Activated naive CD4-positive, alpha-beta T cell treated with anti-CD3 and anti-CD28 coated beads, Interleukin-2, amount 50 U/mL, for 16 hours (primary cell): ENCODE results near the gene OTUB2.
"Not testable (repeated sequence)": the region's sequence is repeated elsewhere in the genome, so short reads cannot be mapped to it uniquely, and the experiment has no call there.

Experiments
- DNase-seq: peaks from one replicate; pipeline ENCODE4 v3.0.0-alpha.2; 2020

Gene OTUB2

GRCh38 chr14:94059998-94060397, 33.9 kb downstream of the OTUB2 start:
- no peak for DNase-seq

GRCh38 chr14:94062344-94062940, 36.3 kb downstream of the OTUB2 start:
- no peak for DNase-seq

- no peak for DNase-seq
Measured at GRCh38 chr14:94066089-94066676, 40.0 kb downstream of the OTUB2 start.

GRCh38 chr14:94072076-94072475, 45.9 kb downstream of the OTUB2 start:
- DNase-seq, result not testable (repeated sequence)

DNA sequence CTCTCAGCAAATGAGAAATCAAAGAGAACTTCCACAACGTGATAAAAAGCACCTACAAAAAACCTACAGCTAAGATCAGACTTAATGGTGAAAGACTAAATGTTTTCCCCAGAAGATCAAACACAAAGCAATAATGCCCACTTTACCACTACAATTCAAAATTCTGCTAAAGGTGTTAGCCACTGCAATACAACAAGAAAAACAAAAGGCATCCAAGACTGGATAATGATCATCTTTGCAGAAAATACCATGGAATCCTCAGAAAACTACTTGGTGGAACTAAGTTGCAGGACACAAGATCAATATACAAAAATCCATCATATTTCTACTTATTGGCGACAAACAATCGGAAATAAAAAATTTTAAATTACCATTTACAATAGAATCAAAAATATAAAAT, 48.4 kb downstream of the OTUB2 start:
- DNase-seq, result no peak

GRCh38 chr14:94075008-94075407, 48.9 kb downstream of the OTUB2 start:
- no peak for DNase-seq

DNA sequence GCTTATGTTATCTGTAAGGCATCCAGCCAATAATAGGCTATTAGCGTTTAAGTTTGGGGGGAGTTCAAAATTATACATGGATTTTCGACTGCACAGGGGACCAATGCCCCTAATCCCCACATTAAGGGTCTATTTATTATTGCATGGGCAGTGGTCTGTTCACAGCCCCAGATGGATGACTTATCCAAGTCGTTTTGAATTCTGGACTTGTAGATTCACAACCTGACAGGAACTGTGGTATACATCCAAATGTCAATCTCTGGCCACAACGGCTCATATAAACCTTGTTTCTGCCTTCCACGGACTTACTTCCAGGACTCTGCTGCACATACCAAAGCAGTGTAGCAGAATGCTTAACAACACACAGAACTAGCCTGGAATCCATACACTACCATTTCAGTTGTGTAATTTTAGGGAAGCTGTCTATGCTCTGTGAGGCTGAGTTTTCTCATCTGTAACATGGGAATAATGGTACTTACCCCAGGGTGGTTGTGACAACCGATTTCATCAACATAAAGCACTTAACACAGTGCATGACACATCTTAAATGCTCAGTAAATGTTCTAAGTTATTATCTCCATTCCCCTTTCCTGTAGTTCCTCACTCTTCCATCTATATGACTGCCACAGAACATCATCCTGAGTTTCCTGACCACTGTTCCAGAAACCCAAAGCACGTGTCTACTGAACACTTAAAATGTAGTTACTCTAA, 51.1 kb downstream of the OTUB2 start:
- no peak for DNase-seq

DNA sequence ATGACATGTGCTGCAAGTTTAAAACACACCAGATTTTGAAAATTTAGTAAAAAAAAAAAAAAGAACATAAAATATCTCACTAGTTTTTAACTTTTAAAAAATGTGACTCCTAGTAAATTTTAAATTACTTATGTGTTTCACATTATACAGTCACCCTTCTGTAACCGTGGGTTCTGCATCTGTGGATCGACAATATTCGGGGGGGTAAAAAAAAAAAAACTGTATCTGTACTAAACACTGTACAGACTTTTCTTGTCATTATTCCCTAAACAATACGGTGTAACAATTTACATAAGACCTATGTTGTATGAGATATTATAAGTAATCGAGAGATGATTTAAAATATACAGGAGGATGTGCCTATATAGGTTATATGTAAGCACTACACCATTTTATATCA, 51.7 kb downstream of the OTUB2 start:
- no peak for DNase-seq

- no peak for DNase-seq
Measured at GRCh38 chr14:94079891-94080620, 53.9 kb downstream of the OTUB2 start.

GRCh38 chr14:94080621-94081385, 54.7 kb downstream of the OTUB2 start, which contains the start of the genes DDX24 and IFI27L1:
Gene DDX24, minus strand, starts transcription at chr14:94081202. Its CDS starts 1,460 bp downstream, at chr14:94079742.
Gene IFI27L1, plus strand, starts transcription at chr14:94081310. Its CDS starts 15,628 bp downstream, at chr14:94096938.
- DNase-seq, result peak; percentile 98

GRCh38 chr14:94081386-94081820, 55.3 kb downstream of the OTUB2 start:
- DNase-seq, result no peak

GRCh38 chr14:94087891-94088290, 61.8 kb downstream of the OTUB2 start:
- DNase-seq, result no peak

DNA sequence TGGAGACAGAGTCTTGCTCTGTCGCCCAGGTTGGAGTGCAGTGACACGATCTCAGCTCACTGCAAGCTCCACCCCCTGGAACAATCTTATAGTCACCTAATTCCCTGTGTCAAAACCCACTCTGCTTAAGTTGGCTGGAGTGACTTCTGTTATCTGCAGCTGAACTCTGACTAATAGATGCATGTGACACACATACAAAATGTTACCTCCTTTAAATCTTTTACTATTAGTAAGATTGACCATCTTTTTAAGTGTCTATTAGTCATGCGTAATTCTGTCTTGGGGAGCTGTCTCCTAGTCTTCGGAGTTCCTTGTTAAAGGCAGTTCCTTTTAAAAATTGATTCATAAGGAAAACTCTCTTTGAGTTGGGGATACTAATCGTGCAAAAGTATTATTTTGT, 62.4 kb downstream of the OTUB2 start:
- no peak for DNase-seq

GRCh38 chr14:94089479-94089878, 63.3 kb downstream of the OTUB2 start:
- DNase-seq, result no peak

GRCh38 chr14:94093418-94093817, 67.3 kb downstream of the OTUB2 start:
- DNase-seq, result no peak

DNA sequence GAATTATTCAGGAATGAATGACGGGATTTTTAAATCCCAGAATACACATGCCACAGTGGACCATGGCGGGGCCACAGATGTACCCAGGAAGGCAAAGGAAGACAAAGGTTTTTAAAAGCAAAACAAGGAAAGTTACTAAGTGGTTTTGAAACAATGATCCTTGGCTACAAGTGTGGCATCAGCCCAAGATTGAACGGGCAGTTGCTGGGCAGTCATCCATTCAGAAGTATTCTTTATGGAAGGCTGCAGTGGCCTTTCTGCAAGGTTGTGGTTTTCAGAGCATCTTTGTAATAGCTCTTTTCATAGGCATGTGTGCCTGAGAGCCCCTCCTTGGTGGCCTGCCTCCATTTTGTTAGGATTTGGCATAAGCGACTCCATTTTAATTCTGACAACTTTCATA, 71.0 kb downstream of the OTUB2 start:
- no peak for DNase-seq
